GM19240 (cell line): ENCODE measurements around the gene BICD1.

Source experiments
- DNase-seq: peaks from one replicate; pipeline ENCODE4 v3.0.0; 2011; ENCODE audit warnings: low spot score; ENCODE audit not compliant: insufficient read length

Gene BICD1

GRCh38 chr12:32399370-32400113, 292.9 kb downstream of the BICD1 start, which contains the start of gene FGD4:
Gene FGD4 (plus strand): TSS chr12:32399558.
- peak; percentile 53 for DNase-seq

- no peak for DNase-seq
Measured at GRCh38 chr12:32400114-32400672, 293.5 kb downstream of the BICD1 start.

GRCh38 chr12:32400866-32401265, 294.2 kb downstream of the BICD1 start:
- no peak for DNase-seq

GRCh38 chr12:32402170-32402569, 295.5 kb downstream of the BICD1 start:
- DNase-seq, result no peak

- DNase-seq, result no peak
Measured at GRCh38 chr12:32402946-32403345, 296.3 kb downstream of the BICD1 start.

- no peak for DNase-seq
Measured at GRCh38 chr12:32407795-32408194, 301.1 kb downstream of the BICD1 start.

- DNase-seq, result no peak
Measured at GRCh38 chr12:32413412-32413811, 306.8 kb downstream of the BICD1 start.

- DNase-seq, result no peak
Measured at GRCh38 chr12:32418221-32418620, 311.6 kb downstream of the BICD1 start.

GRCh38 chr12:32418903-32419519, 312.4 kb downstream of the BICD1 start:
- no peak for DNase-seq

- DNase-seq, result no peak
Measured at GRCh38 chr12:32419520-32419960, 312.9 kb downstream of the BICD1 start.

- no peak for DNase-seq
Measured at GRCh38 chr12:32420356-32420755, 313.7 kb downstream of the BICD1 start.

- no peak for DNase-seq
Measured at GRCh38 chr12:32423559-32423958, 316.9 kb downstream of the BICD1 start.

- DNase-seq, result no peak
Measured at GRCh38 chr12:32431025-32431424, 324.4 kb downstream of the BICD1 start.
